SK-N-SH treated with all-trans-retinoic acid at 6 μM for 48 hours (cell line): ENCODE results near the gene EHD2.

Source experiments
- ARNTL ChIP-seq: fragments of 450-650 bp; formaldehyde crosslinking; IDR thresholded peaks from 2 replicates; pipeline ENCODE4 v1.5.0; 2020; ENCODE audit warnings: low read depth, mild to moderate bottlenecking, moderate library complexity, borderline replicate concordance
- CSRNP3 ChIP-seq: fragments of 250-450 bp; sonication (Bioruptor Pico); IDR thresholded peaks from 2 replicates; pipeline ENCODE4 v1.5.1; 2021; ENCODE audit warnings: mild to moderate bottlenecking, moderate library complexity
- ESRRG ChIP-seq: fragments of 250-450 bp; sonication (Bioruptor Pico); IDR thresholded peaks from 2 replicates; pipeline ENCODE4 v1.6.1; 2021; ENCODE audit warnings: mild to moderate bottlenecking
- PATZ1 ChIP-seq: fragments of 250-450 bp; sonication (Bioruptor Pico); IDR thresholded peaks from 2 replicates; pipeline ENCODE4 v1.8.0; 2020; ENCODE audit warnings: mild to moderate bottlenecking, moderate library complexity, borderline replicate concordance
- RARB ChIP-seq: fragments of 250-450 bp; sonication (Bioruptor Pico); IDR thresholded peaks from 2 replicates; pipeline ENCODE4 v1.8.0; 2021; ENCODE audit warnings: mild to moderate bottlenecking, moderate library complexity
- SNAI2 ChIP-seq: fragments of 250-450 bp; sonication (Bioruptor Pico); IDR thresholded peaks from 2 replicates; pipeline ENCODE4 v1.5.0; 2020; ENCODE audit warnings: mild to moderate bottlenecking, moderate library complexity
- TSHZ2 ChIP-seq: fragments of 250-450 bp; sonication (Bioruptor Pico); IDR thresholded peaks from 2 replicates; pipeline ENCODE4 v1.5.0; 2020; ENCODE audit warnings: mild to moderate bottlenecking, moderate library complexity
- ZC3H10 ChIP-seq: fragments of 250-450 bp; sonication (Bioruptor Pico); IDR thresholded peaks from 2 replicates; pipeline ENCODE4 v1.5.1; 2021; ENCODE audit warnings: mild to moderate bottlenecking, moderate library complexity
- ZNF70 ChIP-seq: fragments of 450-650 bp; formaldehyde crosslinking; IDR thresholded peaks from 2 replicates; pipeline ENCODE4 v1.5.0; 2020; ENCODE audit warnings: mild to moderate bottlenecking, moderate library complexity

- no peak for TF ChIP-seq ZNF70 (CRISPR knock-in tag)
- no peak for TF ChIP-seq CSRNP3 (CRISPR knock-in tag)
- TF ChIP-seq TSHZ2 (CRISPR knock-in tag), result no peak
- no peak for TF ChIP-seq SNAI2
- TF ChIP-seq ZC3H10 (CRISPR knock-in tag), result no peak
- no peak for TF ChIP-seq PATZ1 (CRISPR knock-in tag)
- no peak for TF ChIP-seq ESRRG (CRISPR knock-in tag)
- TF ChIP-seq RARB (CRISPR knock-in tag), result no peak
- TF ChIP-seq ARNTL (CRISPR knock-in tag), result no peak
Observed at GRCh38 chr19:47676811-47677210, 36.4 kb upstream of the EHD2 start.
